ENCODE data around the gene MAGEF1.

MAGEF1 gene

GRCh38 chr3:184688251-184688881, 23.5 kb downstream of the MAGEF1 start:
- DNase-seq = no peak

GRCh38 chr3:184687363-184688015, 24.4 kb downstream of the MAGEF1 start:
- DNase-seq = peak; percentile 30

GRCh38 chr3:184685646-184686045, 26.2 kb downstream of the MAGEF1 start:
- DNase-seq = peak; percentile 12

- no peak for DNase-seq
These were observed 26.8 kb downstream of the MAGEF1 start for GRCh38 chr3:184685055-184685454.

- no peak for DNase-seq
These were observed 27.8 kb downstream of the MAGEF1 start for GRCh38 chr3:184683900-184684560.

GRCh38 chr3:184683234-184683633, 28.6 kb downstream of the MAGEF1 start:
- DNase-seq = no peak

GRCh38 chr3:184682671-184683070, 29.2 kb downstream of the MAGEF1 start:
- DNase-seq = no peak

GRCh38 chr3:184680385-184681345, 31.2 kb downstream of the MAGEF1 start:
- no peak for DNase-seq

GRCh38 chr3:184679056-184679816, 32.6 kb downstream of the MAGEF1 start:
- no peak for DNase-seq

GRCh38 chr3:184678317-184679055, 33.4 kb downstream of the MAGEF1 start:
- DNase-seq = no peak

- no peak for DNase-seq
These were observed 34.2 kb downstream of the MAGEF1 start for GRCh38 chr3:184677344-184678316.

- DNase-seq = peak; percentile 19
These were observed 34.9 kb downstream of the MAGEF1 start for GRCh38 chr3:184676927-184677326.

GRCh38 chr3:184674626-184675025, 37.2 kb downstream of the MAGEF1 start:
- DNase-seq = no peak

- no peak for DNase-seq
These were observed 38.6 kb downstream of the MAGEF1 start for GRCh38 chr3:184672977-184673870.

GRCh38 chr3:184672335-184672734, 39.5 kb downstream of the MAGEF1 start:
- DNase-seq = no peak

- DNase-seq = no peak
These were observed 41.7 kb downstream of the MAGEF1 start for GRCh38 chr3:184670091-184670602.

- DNase-seq = no peak
These were observed 42.3 kb downstream of the MAGEF1 start for GRCh38 chr3:184669578-184669977.

- DNase-seq = no peak
These were observed 45.4 kb downstream of the MAGEF1 start for GRCh38 chr3:184666442-184666841.

- no peak for DNase-seq
These were observed 46.8 kb downstream of the MAGEF1 start for GRCh38 chr3:184665101-184665500.
